ENCODE data around the gene SOX5. TPM values are rescaled to one million over a fixed set of nuclear protein-coding genes. Genes with fewer than 3 reads are reported as not detected.
"Not testable (repeated sequence)": the region's sequence is repeated elsewhere in the genome, so short reads cannot be mapped to it uniquely, and the experiment has no call there.

The SOX5 gene
- total RNA-seq, 1 donor from 2014 or later: 2.2 TPM

- no peak for DNase-seq (ENCODE audit: extremely low read depth, low read depth, low spot score)
Measured at GRCh38 chr12:23760495-23760894, 189.0 kb downstream of the SOX5 start.

DNA sequence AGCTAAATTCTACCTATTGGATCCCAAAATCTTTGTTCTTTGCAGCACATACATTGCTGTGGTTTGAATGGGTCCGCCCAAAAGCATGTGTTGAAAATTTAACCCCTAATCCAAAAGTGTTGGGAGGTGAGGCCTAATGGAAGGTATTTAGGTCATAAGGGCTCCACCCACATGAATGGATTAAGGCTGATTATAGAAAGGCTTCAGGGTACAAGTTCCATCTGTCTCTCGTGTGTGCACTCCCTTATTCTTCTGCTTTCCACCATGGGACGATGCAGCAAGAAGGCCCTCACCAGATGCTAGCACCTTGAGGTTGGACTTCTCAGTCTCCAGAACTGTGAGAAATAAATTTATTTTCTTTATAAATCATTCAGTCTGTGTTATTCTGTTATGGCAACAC is 190.9 kb downstream of the SOX5 start:
- no peak for DNase-seq (ENCODE audit: extremely low read depth, low read depth, low spot score)

DNA sequence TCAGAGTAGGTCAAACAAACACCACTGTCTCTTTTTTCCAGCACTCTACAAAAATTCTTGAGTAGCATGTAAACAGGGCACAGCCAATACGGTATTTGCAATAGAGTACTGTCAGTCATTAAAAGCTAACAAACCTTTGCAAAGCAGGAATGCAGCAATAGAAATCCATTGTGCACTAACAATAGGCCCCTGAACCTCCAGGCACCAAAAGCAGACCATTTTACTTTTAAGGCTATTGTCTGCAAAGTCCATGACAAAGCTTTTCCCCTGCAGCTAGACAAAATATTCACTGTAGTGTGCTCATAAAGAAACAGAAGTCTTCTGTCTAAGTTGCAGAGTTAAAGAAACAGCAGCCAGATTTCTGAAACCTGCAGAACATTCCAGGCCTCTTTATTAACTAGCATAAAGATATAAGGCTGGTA is 191.9 kb downstream of the SOX5 start:
- no peak for DNase-seq (ENCODE audit: extremely low read depth, low read depth, low spot score)

- no peak for DNase-seq (ENCODE audit: extremely low read depth, low read depth, low spot score)
Measured at GRCh38 chr12:23756416-23756815, 193.1 kb downstream of the SOX5 start.

- no peak for DNase-seq (ENCODE audit: extremely low read depth, low read depth, low spot score)
Measured at GRCh38 chr12:23753628-23754365, 195.7 kb downstream of the SOX5 start.

DNA sequence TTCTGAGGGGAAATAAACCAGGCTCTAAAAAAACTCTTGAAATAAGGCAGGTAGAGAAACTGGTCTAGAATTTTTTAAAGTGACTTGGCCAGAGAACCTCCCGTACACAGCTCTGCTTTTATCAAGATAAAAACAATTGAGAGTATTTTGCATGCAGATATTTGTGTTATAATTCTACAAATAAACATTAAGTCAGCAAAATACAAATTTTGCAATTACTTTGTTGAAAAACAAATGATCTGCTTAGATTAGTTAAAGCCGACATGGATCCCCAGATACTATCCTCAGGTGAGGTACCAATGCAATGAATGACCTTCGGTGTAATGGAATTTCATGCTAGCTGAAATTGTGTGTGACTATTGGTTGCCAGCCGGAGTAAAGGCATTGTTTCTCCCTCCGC is 197.2 kb downstream of the SOX5 start:
- DNase-seq (ENCODE audit: extremely low read depth, low read depth, low spot score): no peak

DNA sequence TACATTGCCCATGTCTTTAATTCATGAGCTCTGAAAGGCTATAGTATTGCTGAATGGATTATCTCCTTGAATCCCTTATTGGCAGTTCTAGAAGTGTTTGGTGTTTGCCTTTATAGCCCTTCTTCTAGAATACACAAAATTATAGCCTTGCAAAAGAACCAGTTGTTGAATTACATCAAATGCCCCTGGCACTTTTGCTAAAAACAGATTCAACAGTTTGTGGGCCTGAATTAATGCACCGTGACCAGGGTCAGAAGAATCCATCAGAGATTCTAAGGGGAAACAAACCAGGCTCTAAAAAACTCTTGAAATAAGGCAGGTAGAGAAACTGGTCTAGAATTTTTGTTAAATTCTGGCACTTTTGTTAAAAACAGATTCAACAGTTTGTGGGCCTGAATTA is 197.8 kb downstream of the SOX5 start:
- DNase-seq (ENCODE audit: extremely low read depth, low read depth, low spot score): no peak

GRCh38 chr12:23750923-23751322 is 198.5 kb downstream of the SOX5 start:
- no peak for DNase-seq (ENCODE audit: extremely low read depth, low read depth, low spot score)

GRCh38 chr12:23744696-23745095 is 204.8 kb downstream of the SOX5 start:
- DNase-seq (ENCODE audit: extremely low read depth, low read depth, low spot score): no peak

- no peak for DNase-seq (ENCODE audit: extremely low read depth, low read depth, low spot score)
Measured at GRCh38 chr12:23742574-23742973, 206.9 kb downstream of the SOX5 start.

DNA sequence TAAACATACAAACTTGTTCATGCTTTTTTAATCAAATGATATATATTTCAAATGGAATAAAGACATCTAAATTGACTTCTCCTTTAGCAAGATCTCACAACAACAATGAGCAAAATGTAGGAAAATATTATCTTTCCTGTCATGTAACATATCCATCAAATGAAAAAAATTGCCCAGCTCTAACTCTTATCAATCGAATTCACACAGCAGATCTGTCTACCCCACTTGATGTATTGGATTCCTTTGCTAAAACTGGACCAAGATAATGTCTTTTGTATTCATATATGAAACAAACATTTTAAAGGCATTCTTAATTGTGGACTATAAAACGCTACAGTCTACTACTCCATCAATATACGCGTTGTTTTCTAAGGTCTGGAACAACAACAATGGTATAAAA is 218.0 kb downstream of the SOX5 start:
- no peak for DNase-seq (ENCODE audit: extremely low read depth, low read depth, low spot score)

- DNase-seq (ENCODE audit: extremely low read depth, low read depth, low spot score): no peak
Measured at GRCh38 chr12:23731035-23731434, 218.4 kb downstream of the SOX5 start.

DNA sequence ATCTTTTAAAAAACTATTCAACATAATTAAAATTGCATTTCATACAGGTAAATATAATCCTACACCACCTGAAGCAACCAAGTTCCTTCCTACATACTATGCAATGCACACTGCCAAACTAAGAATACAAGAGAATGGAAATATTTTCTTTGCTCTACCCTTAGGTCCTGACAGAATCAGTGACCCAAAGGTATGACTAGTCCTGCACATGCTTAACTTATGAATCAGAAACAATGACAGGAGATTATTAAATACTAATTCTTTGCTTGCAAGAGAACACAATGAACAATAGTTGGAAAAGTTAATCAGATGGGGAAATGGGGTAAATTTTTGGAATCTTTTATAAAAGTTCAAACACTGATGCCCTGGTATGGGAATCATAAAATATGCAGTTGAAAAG is 220.1 kb downstream of the SOX5 start:
- DNase-seq (ENCODE audit: extremely low read depth, low read depth, low spot score): peak; percentile 27

DNA sequence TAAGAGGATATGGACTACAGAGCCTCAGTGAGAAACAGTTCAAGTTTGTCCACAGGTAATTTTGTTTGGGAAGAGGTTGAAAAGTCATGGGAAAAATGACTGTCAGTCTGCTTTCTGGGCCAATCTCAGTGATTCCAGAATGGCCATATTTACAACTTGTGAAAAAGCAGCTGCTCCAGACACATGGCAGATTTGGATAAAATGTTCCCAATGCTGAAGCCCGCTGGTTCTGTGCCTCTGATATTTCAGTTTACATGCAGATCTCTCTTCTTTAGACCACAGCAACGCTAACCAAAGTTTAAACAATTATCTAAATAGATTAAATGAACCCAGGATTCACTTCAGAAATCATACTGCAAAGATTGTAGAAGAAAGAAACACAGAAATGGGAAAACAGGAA is 222.8 kb downstream of the SOX5 start:
- no peak for DNase-seq (ENCODE audit: extremely low read depth, low read depth, low spot score)

DNA sequence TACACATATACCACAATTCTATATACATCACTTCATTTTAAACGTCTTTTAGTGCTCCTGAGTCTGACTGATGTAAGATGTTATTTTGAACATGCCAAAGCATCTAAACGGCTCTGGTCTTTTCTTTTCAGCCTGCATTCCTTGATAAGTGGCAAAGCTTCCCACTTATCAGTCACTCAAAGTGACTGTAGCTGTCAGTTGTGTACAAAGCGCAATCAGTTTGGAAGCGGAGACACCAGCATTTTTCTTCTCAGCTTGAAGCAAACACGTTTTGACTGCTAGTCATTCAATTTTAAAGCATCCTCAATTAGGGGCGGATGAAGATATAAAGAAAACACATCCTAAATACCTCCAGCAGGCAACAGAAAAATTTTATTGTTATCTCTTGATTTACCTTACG is 226.8 kb downstream of the SOX5 start:
- DNase-seq (ENCODE audit: extremely low read depth, low read depth, low spot score): no peak

GRCh38 chr12:23721268-23721667 is 228.2 kb downstream of the SOX5 start:
- DNase-seq (ENCODE audit: extremely low read depth, low read depth, low spot score): no peak

DNA sequence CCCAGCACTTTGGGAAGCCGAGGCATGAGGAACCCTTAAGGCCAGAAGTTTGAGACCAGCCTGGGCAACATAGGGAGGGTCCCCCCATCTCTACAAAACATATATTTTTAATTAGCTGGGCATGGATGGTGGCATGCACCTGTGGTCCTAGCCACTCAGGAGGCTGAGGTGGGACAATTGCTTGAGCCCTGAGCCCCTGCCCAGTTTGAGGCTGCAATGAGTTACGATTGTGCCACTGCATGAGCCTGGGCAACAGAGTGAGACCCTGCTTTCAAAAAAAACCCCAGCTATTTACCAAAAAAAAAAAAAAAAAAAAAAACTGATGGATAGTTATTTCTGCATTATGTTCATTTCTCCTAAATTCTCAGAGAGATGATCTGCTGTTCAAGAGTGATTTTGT is 230.0 kb downstream of the SOX5 start:
- no peak for DNase-seq (ENCODE audit: extremely low read depth, low read depth, low spot score)

GRCh38 chr12:23710361-23710760 is 239.1 kb downstream of the SOX5 start:
- not testable (repeated sequence) for DNase-seq (ENCODE audit: extremely low read depth, low read depth, low spot score)

DNA sequence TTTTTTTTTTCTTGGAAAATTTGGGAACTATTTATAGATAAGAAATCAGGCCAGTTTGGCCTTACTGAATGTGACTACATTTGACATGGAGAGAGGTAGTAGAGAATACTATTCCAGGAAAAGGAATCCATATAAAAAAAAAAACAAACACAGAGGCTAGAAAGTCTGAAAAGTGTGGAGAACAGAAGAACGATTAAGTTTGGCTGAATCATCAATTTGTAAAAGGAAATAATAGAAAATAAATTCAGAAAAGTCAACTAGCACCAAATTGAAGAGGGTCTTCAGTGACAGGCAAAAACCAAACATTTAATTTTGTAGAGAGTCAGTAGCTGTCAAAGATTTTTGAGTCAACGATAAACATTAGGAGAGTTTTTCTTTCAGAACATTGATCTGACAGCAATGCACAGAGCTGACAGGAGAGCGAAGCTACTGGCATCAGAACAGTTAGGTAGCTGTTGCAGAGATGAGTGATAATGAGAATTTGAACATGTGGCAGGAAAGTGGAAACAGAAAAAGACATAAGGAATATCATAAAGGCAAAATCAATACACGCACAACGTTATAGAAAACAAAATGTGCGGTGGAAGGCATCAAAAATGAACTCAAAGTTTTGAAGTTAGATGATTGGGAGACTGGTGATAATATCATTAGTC is 241.2 kb downstream of the SOX5 start:
- no peak for DNase-seq (ENCODE audit: extremely low read depth, low read depth, low spot score)

DNA sequence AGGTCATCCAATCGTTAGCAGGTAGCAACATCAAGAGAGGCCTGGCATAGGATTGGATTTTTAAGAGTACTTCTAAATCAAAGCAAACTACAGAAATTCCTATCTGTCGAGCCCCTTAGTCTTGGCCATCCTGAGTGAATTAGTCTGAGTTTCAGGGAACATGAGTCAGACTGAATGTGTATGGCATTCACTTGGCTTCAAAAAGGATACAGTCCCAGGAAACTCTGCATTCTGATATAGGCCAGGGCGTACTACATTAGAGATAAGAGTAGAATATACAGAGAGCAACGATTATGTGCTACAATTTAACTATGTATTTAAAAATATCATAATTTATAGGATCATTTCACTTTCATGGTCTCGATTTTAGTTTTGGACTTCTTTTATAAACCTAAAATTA is 242.2 kb downstream of the SOX5 start:
- DNase-seq (ENCODE audit: extremely low read depth, low read depth, low spot score): no peak

DNA sequence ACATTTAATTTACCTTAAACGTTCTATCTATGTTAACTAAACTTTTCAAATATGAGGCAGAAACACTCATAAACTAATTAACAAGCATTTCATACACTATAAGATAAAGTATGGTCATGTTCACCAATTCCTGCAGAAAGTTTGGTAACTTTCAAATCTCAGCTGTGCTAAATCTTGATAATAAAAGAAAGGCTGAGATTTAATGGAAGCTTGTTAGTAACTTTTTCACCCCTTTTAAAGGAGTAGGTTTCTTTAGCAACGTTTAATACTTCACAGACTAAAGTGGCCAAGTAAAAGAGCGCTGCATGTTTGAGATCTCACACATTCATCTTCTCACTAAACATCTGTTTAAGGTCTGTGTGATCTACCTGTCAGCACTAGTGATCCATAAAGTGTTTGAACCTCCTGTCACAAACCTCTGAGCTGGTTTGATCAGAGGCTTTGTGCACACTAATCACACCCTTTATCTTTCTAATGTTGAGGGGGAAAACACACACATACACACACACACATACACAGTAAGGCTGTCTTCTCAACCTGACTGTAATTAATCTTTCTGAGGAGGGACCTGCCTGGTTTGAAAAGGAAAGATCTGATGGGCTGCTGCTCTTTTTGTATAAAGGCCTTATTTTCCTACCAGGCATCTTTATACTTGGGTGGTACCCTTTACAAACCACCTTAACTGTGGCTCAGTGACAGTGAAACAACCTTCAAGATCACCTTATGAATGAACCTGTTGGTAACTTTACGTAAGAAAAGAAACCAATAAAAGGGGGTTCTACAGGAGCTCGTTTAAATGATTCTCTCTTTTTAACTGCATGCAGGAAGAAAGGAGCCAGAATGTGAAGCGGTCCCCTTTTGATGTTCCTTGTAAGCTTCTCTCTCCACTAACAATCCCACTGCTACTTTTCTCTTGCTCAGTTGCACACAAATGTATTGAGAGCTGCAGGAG is 244.2 kb downstream of the SOX5 start:
- no peak for DNase-seq (ENCODE audit: extremely low read depth, low read depth, low spot score)

Measured in glomerular endothelial cell (primary cell).